ENCODE data around the gene RUNX1. TPM values are rescaled to one million over a fixed set of nuclear protein-coding genes. Genes with fewer than 3 reads are reported as not detected.

Gene RUNX1
- total and polyA plus RNA-seq, 2 donors (not counting 3 experiments of a cell fraction or from before 2014, with no cell fraction given), result 4.6 to 17.9 TPM

- no peaks in the 10 kb centered on the region for H3K9me1 ChIP-seq (replicated peaks; ENCODE audit: control insufficient read depth, extremely low read depth, insufficient read depth, low read length)
- H3K27me3 ChIP-seq (ENCODE audit: control insufficient read depth in 2 of 2, insufficient read depth in 2 of 2, low read length in 2 of 2), result no peaks in the 10 kb centered on the region
- H3K4me1 ChIP-seq (ENCODE audit: control insufficient read depth, extremely low read depth, insufficient read depth, low read length), result peaks cover 28% of the 10 kb centered on the region
- dilution Hi-C loops (cut with MboI; ENCODE audit: extremely low pct_ligation_motif_present, low sequenced_read_pairs) (no loop called here), intact Hi-C loops (cut with micrococcal nuclease) (no loop called here)
- H3K36me3 ChIP-seq (ENCODE audit: control insufficient read depth in 2 of 2, extremely low read depth in 1 of 2, insufficient read depth in 2 of 2, low read length in 2 of 2), result peaks cover 0 to 2% of the 10 kb centered on the region in 2 experiments
- peaks cover 4% of the 10 kb centered on the region for H4K20me1 ChIP-seq (replicated peaks; ENCODE audit: control insufficient read depth, extremely low read depth, insufficient read depth, low read length)
- H2AFZ ChIP-seq (ENCODE audit: low read depth, low read length), result no peak overlapping the region
- CTCF ChIA-PET, result no interaction called here
- no peak overlapping the region for H3K4me3 ChIP-seq (replicated peaks in 1 of 3; ENCODE audit: insufficient read depth in 1 of 3, low read depth in 1 of 3, low read length in 3 of 3)
- TF ChIP-seq POLR2AphosphoS5 (IDR thresholded peaks at IDR 0.05; ENCODE audit: insufficient read depth, low read depth, low read length) (no peak), FOS (IDR thresholded peaks at IDR 0.05; ENCODE audit: borderline replicate concordance, insufficient read depth, low read length) (no peak), CTCF (IDR thresholded peaks at IDR 0.05; ENCODE audit: extremely low read depth in 1 of 2, insufficient read depth in 1 of 2, low read depth in 1 of 2, low read length in 2 of 2) (no peak)
- no peak overlapping the region for H3K4me2 ChIP-seq (ENCODE audit: insufficient read depth, low read length)
- H3K79me2 ChIP-seq (ENCODE audit: control insufficient read depth, insufficient read depth, low read length), result peaks cover 37% of the 10 kb centered on the region
- FAIRE-seq (no peak), DNase-seq (ENCODE audit: low read depth, low spot score) (no peak)
- POLR2A ChIA-PET, result no interaction called here
- no peak overlapping the region for H3K9ac ChIP-seq (replicated peaks; ENCODE audit: extremely low read depth, insufficient read depth, low read length)
- H3K27ac ChIP-seq (ENCODE audit: insufficient read depth, low read depth, low read length), result no peak overlapping the region
- no TSS peak for BruUV-seq (replicated peaks)
- no peaks in the 10 kb centered on the region for H3K9me3 ChIP-seq (replicated peaks; ENCODE audit: control insufficient read depth, insufficient read depth, low read length)
Observed at GRCh38 chr21:34840693-34841092, 208.4 kb downstream of the RUNX1 start.

DNA sequence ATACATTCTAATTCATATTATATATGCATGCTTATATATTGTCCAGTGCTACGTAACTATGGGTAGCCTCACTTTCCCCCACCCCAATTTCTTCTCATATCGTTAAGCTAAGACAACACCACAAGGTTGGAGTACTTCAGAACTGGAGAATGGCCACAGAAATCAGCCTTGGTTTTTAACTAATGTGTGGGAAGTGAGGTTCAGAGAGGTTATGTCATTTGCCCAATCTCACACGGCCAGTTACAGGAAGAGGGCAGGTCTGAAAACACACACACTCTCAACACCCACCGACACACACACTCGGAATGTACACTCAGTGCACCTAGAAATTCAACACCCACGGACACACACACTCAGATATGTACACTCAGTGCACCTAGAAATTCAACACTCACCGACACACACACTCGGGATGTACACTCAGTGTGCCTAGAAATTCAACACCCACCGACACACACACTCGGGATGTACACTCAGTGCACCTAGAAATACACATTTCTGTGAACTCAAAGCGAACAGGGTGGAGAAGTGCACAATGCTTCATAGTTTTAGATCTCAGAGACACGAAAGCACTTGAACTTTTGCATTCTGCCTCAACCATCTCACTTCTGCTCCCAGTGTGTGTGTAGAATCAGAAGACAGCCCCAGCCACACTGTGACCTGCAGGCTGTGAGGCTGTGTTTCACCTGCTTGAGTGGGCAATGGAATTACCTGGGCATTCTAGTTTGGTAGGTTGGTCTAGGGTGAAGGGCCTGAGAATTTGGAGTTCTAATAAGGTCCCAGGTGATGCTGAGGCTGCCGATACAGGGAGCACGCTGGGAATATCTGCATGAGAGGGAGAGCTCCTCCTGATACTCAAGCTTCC is 209.9 kb downstream of the RUNX1 start:
- Histone ChIP-seq H3K9me1 (replicated peaks; ENCODE audit: control insufficient read depth, extremely low read depth, insufficient read depth, low read length) (no peaks in the 10 kb centered on the region), H3K9me3 (replicated peaks; ENCODE audit: control insufficient read depth, insufficient read depth, low read length) (no peaks in the 10 kb centered on the region), H3K4me1 (ENCODE audit: control insufficient read depth, extremely low read depth, insufficient read depth, low read length) (peaks cover 30% of the 10 kb centered on the region), H3K9ac (replicated peaks; ENCODE audit: extremely low read depth, insufficient read depth, low read length) (no peak overlapping the region), H3K4me2 (ENCODE audit: insufficient read depth, low read length) (no peak overlapping the region), H3K27me3 (ENCODE audit: control insufficient read depth in 2 of 2, insufficient read depth in 2 of 2, low read length in 2 of 2) (no peaks in the 10 kb centered on the region), H3K27ac (ENCODE audit: insufficient read depth, low read depth, low read length) (no peak overlapping the region), H3K79me2 (ENCODE audit: control insufficient read depth, insufficient read depth, low read length) (peaks cover 38% of the 10 kb centered on the region), H3K36me3 (ENCODE audit: control insufficient read depth in 2 of 2, extremely low read depth in 1 of 2, insufficient read depth in 2 of 2, low read length in 2 of 2) (peaks cover 0 to 2% of the 10 kb centered on the region in 2 experiments), H2AFZ (ENCODE audit: low read depth, low read length) (no peak overlapping the region), H3K4me3 (replicated peaks in 1 of 3; ENCODE audit: insufficient read depth in 1 of 3, low read depth in 1 of 3, low read length in 3 of 3) (no peak overlapping the region), H4K20me1 (replicated peaks; ENCODE audit: control insufficient read depth, extremely low read depth, insufficient read depth, low read length) (no peaks in the 10 kb centered on the region)
- FAIRE-seq, result no peak
- intact Hi-C loops (cut with micrococcal nuclease), result no loop called here
- DNase-seq (ENCODE audit: low read depth, low spot score), result no peak
- no TSS peak for BruUV-seq (replicated peaks)
- TF ChIP-seq EZH2 (IDR thresholded peaks at IDR 0.05; ENCODE audit: borderline replicate concordance, low read depth, low read length, severe bottlenecking) (no peak), GATA2 (IDR thresholded peaks at IDR 0.05; ENCODE audit: insufficient read depth, insufficient read length, low read depth, low read length) (no peak), JUN (IDR thresholded peaks at IDR 0.05; ENCODE audit: borderline replicate concordance, insufficient read depth, insufficient read length, low read depth) (no peak), CTCF (IDR thresholded peaks at IDR 0.05; ENCODE audit: extremely low read depth in 1 of 2, insufficient read depth in 1 of 2, low read depth in 1 of 2, low read length in 2 of 2) (no peak), POLR2A (IDR thresholded peaks at IDR 0.05; ENCODE audit: low read depth, low read length) (no peak), MYC (IDR thresholded peaks at IDR 0.05; ENCODE audit: low read depth, low read length) (no peak), FOS (IDR thresholded peaks at IDR 0.05; ENCODE audit: borderline replicate concordance, insufficient read depth, low read length) (no peak), POLR2AphosphoS5 (IDR thresholded peaks at IDR 0.05; ENCODE audit: insufficient read depth, low read depth, low read length) (no peak)
- TF ChIP-seq, protein P1, sequence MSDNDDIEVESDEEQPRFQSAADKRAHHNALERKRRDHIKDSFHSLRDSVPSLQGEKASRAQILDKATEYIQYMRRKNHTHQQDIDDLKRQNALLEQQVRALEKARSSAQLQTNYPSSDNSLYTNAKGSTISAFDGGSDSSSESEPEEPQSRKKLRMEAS (IDR thresholded peaks at IDR 0.05; ENCODE audit: insufficient read depth, insufficient read length), result no peak
- CTCF ChIA-PET, result interaction anchor here (1.3 kb wide), 1 partner anchor 94 kb away, joined by 5 read pairs; no protein-coding TSS in a partner anchor
- POLR2A ChIA-PET, result no interaction called here
- dilution Hi-C loops (cut with MboI; ENCODE audit: extremely low pct_ligation_motif_present, low sequenced_read_pairs), result no loop called here

All from endothelial cell of umbilical vein (primary cell).